Measurements from ENCODE around the gene DPYD.

DNA sequence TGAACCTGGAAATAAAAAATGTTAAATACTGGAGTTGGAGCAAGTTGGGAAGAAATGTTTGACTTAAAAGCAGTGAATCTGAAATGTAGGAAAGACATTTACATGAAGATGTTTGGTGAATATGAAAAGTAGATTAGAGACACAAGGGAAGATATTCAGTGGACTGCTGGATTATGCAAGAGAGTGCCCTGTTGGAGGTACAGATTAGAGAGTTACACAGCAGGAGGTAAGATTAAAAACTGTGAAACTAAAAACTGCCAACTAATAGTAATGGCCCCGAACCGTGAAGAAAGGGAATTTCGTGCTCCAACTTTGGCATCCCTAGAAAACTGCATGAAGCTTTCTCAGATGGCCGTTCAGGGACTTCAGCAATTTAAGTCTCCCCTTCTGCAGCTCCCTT lies 375.4 kb downstream of the DPYD start:
- TF ChIP-seq CTCF (IDR thresholded peaks at IDR 0.05) (no peak), POLR2AphosphoS5 (IDR thresholded peaks at IDR 0.05; ENCODE audit: low read depth, low read length) (no peak), RAD21 (IDR thresholded peaks at IDR 0.05; ENCODE audit: low read length) (no peak), YY1 (IDR thresholded peaks at IDR 0.05; ENCODE audit: low read depth) (no peak), ZBTB33 (IDR thresholded peaks at IDR 0.05; ENCODE audit: borderline replicate concordance, low read depth) (no peak), CHD2 (IDR thresholded peaks at IDR 0.05; ENCODE audit: low read length, partially characterized antibody) (no peak), REST (IDR thresholded peaks at IDR 0.05; ENCODE audit: low read depth, low read length) (no peak), SMC3 (IDR thresholded peaks at IDR 0.05; ENCODE audit: low read depth, low read length) (no peak), RCOR1 (IDR thresholded peaks at IDR 0.05; ENCODE audit: low read length) (no peak), SIN3A (IDR thresholded peaks at IDR 0.05; ENCODE audit: borderline replicate concordance, low read depth, low read length) (no peak)
- TF ChIP-seq, protein P1, sequence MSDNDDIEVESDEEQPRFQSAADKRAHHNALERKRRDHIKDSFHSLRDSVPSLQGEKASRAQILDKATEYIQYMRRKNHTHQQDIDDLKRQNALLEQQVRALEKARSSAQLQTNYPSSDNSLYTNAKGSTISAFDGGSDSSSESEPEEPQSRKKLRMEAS (IDR thresholded peaks at IDR 0.05; ENCODE audit: low read depth): no peak
- TF ChIP-seq, protein P2, sequence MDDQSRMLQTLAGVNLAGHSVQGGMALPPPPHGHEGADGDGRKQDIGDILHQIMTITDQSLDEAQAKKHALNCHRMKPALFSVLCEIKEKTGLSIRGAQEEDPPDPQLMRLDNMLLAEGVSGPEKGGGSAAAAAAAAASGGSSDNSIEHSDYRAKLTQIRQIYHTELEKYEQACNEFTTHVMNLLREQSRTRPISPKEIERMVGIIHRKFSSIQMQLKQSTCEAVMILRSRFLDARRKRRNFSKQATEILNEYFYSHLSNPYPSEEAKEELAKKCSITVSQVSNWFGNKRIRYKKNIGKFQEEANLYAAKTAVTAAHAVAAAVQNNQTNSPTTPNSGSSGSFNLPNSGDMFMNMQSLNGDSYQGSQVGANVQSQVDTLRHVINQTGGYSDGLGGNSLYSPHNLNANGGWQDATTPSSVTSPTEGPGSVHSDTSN (IDR thresholded peaks at IDR 0.05): no peak
- TF ChIP-seq, protein P3, sequence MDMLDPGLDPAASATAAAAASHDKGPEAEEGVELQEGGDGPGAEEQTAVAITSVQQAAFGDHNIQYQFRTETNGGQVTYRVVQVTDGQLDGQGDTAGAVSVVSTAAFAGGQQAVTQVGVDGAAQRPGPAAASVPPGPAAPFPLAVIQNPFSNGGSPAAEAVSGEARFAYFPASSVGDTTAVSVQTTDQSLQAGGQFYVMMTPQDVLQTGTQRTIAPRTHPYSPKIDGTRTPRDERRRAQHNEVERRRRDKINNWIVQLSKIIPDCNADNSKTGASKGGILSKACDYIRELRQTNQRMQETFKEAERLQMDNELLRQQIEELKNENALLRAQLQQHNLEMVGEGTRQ (IDR thresholded peaks at IDR 0.05; ENCODE audit: borderline replicate concordance, low read depth, low read length): no peak
